Measurements from ENCODE around the gene LCA5.

- TF ChIP-seq, protein P1, sequence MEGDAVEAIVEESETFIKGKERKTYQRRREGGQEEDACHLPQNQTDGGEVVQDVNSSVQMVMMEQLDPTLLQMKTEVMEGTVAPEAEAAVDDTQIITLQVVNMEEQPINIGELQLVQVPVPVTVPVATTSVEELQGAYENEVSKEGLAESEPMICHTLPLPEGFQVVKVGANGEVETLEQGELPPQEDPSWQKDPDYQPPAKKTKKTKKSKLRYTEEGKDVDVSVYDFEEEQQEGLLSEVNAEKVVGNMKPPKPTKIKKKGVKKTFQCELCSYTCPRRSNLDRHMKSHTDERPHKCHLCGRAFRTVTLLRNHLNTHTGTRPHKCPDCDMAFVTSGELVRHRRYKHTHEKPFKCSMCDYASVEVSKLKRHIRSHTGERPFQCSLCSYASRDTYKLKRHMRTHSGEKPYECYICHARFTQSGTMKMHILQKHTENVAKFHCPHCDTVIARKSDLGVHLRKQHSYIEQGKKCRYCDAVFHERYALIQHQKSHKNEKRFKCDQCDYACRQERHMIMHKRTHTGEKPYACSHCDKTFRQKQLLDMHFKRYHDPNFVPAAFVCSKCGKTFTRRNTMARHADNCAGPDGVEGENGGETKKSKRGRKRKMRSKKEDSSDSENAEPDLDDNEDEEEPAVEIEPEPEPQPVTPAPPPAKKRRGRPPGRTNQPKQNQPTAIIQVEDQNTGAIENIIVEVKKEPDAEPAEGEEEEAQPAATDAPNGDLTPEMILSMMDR (IDR thresholded peaks at IDR 0.05; ENCODE audit: insufficient read depth, low read length, poor library complexity, severe bottlenecking): no peak
- TF ChIP-seq EZH2phosphoT487 (conservative IDR thresholded peaks at IDR 0.05; ENCODE audit: low read length): no peak
These were observed 21.8 kb downstream of the LCA5 start for GRCh38 chr6:79515436-79515835.

Data from SU-DHL-6 (cell line).